ENCODE measurements around the gene PLA2G3. TPM values are rescaled to one million over a fixed set of nuclear protein-coding genes. Genes with fewer than 3 reads are reported as not detected.

Gene PLA2G3
- total and polyA plus RNA-seq, 2 donors from 2014 or later = 1.2 TPM; not detected in 1

GRCh38 chr22:31099841-31100761 is 40.2 kb downstream of the PLA2G3 start:
- DNase-seq (no peak), FAIRE-seq (no peak)
- no peak for TF ChIP-seq CTCF (IDR thresholded peaks at IDR 0.05; ENCODE audit: borderline replicate concordance, extremely low read depth, insufficient read depth)
- no peaks in the 10 kb centered on the region for H3K4me1 ChIP-seq (ENCODE audit: control insufficient read depth in 2 of 3, insufficient read depth in 2 of 3, low read depth in 1 of 3, low read length in 3 of 3)
- peaks cover 0 to 40% (median 33%) of the 10 kb centered on the region in 3 donors for H3K36me3 ChIP-seq (ENCODE audit: control insufficient read depth in 2 of 3, insufficient read depth in 3 of 3, low read length in 3 of 3)
- intact Hi-C loops (cut with DNase I) = no loop called here
- no peaks in the 10 kb centered on the region for H3K27me3 ChIP-seq (ENCODE audit: control insufficient read depth, insufficient read depth, low read length)
- H3K27ac ChIP-seq (ENCODE audit: low read depth in 2 of 2, low read length in 2 of 2) = no peak overlapping the region
- no peak overlapping the region for H3K9ac ChIP-seq (ENCODE audit: low read length in 3 of 3)
- no peak overlapping the region for H3K4me3 ChIP-seq (ENCODE audit: low read length in 3 of 3)
- no peaks in the 10 kb centered on the region for H3K9me3 ChIP-seq (ENCODE audit: control insufficient read depth in 2 of 3, insufficient read depth in 1 of 3, low read length in 3 of 3)

GRCh38 chr22:31099386-31099785 is 40.9 kb downstream of the PLA2G3 start:
- Histone ChIP-seq H3K36me3 (ENCODE audit: control insufficient read depth in 2 of 3, insufficient read depth in 3 of 3, low read length in 3 of 3) (peaks cover 0 to 40% (median 33%) of the 10 kb centered on the region in 3 donors), H3K4me1 (ENCODE audit: control insufficient read depth in 2 of 3, insufficient read depth in 2 of 3, low read depth in 1 of 3, low read length in 3 of 3) (no peaks in the 10 kb centered on the region), H3K27me3 (ENCODE audit: control insufficient read depth, insufficient read depth, low read length) (no peaks in the 10 kb centered on the region), H3K4me3 (ENCODE audit: low read length in 3 of 3) (no peak overlapping the region), H3K9ac (ENCODE audit: low read length in 3 of 3) (no peak overlapping the region), H3K9me3 (ENCODE audit: control insufficient read depth in 2 of 3, insufficient read depth in 1 of 3, low read length in 3 of 3) (no peaks in the 10 kb centered on the region), H3K27ac (ENCODE audit: low read depth in 2 of 2, low read length in 2 of 2) (no peak overlapping the region)
- DNase-seq = peak in 1 of 5 donors; percentile 47
- intact Hi-C loops (cut with DNase I) = no loop called here
- TF ChIP-seq CTCF (IDR thresholded peaks at IDR 0.05; ENCODE audit: borderline replicate concordance, extremely low read depth, insufficient read depth) = no peak
- no peak for FAIRE-seq

- Histone ChIP-seq H3K4me3 (ENCODE audit: low read length in 3 of 3) (no peak overlapping the region), H3K4me1 (ENCODE audit: control insufficient read depth in 2 of 3, insufficient read depth in 2 of 3, low read depth in 1 of 3, low read length in 3 of 3) (no peaks in the 10 kb centered on the region), H3K36me3 (ENCODE audit: control insufficient read depth in 2 of 3, insufficient read depth in 3 of 3, low read length in 3 of 3) (peaks cover 0 to 40% (median 33%) of the 10 kb centered on the region in 3 donors), H3K27ac (ENCODE audit: low read depth in 2 of 2, low read length in 2 of 2) (no peak overlapping the region), H3K9ac (ENCODE audit: low read length in 3 of 3) (no peak overlapping the region), H3K27me3 (ENCODE audit: control insufficient read depth, insufficient read depth, low read length) (no peaks in the 10 kb centered on the region), H3K9me3 (ENCODE audit: control insufficient read depth in 2 of 3, insufficient read depth in 1 of 3, low read length in 3 of 3) (no peaks in the 10 kb centered on the region)
- FAIRE-seq = no peak
- peak in 4 of 5 donors; percentile 54 to 90 (median 70) for DNase-seq
- intact Hi-C loops (cut with DNase I) = no loop called here
- TF ChIP-seq CTCF (IDR thresholded peaks at IDR 0.05; ENCODE audit: borderline replicate concordance, extremely low read depth, insufficient read depth) = no peak
These were observed 41.6 kb downstream of the PLA2G3 start for GRCh38 chr22:31098632-31099110.

Measured in kidney (tissue), 14 donors.